H1 (cell line): ENCODE measurements around the gene ARMH3.

Experiments
- BRCA1 ChIP-seq: IDR thresholded peaks from 2 replicates; pipeline ENCODE4 v1.6.1; 2012; ENCODE audit warnings: low read depth, low read length, improper control_type of control experiment
- CHD1 ChIP-seq: IDR thresholded peaks from 2 replicates; pipeline ENCODE4 v1.6.1; 2012; ENCODE audit warnings: low read depth, low read length, improper control_type of control experiment
- CTCF ChIP-seq, 3 experiments: IDR thresholded peaks; 1 replicate in 2 of 3; 2 replicates in 1 of 3; pipeline versions ENCODE4 v1.5.1 to v1.6.1; 2011; ENCODE audit warnings: low read length in 3 of 3, mild to moderate bottlenecking in 3 of 3, inconsistent platforms in 2 of 3, low read depth in 1 of 3, moderate library complexity in 1 of 3; ENCODE audit not compliant: insufficient read depth in 1 of 3; ENCODE audit errors: control extremely low read depth in 1 of 3
- EGR1 ChIP-seq: IDR thresholded peaks from 2 replicates; pipeline ENCODE4 v1.6.1; 2011; ENCODE audit warnings: low read depth, low read length, borderline replicate concordance
- JUND ChIP-seq: IDR thresholded peaks from 2 replicates; pipeline ENCODE4 v1.6.1; 2011; ENCODE audit warnings: mild to moderate bottlenecking, improper control_type of control experiment, low read length
- POLR2AphosphoS5 ChIP-seq: IDR thresholded peaks from 2 replicates; pipeline ENCODE4 v1.6.1; 2011; ENCODE audit warnings: low read depth, low read length
- RFX5 ChIP-seq: IDR thresholded peaks from 2 replicates; pipeline ENCODE4 v1.6.1; 2011; ENCODE audit warnings: low read depth, low read length, improper control_type of control experiment, borderline replicate concordance
- TAF1 ChIP-seq: IDR thresholded peaks from 2 replicates; pipeline ENCODE4 v1.6.1; 2011; ENCODE audit warnings: mild to moderate bottlenecking, low read depth, low read length
- TEAD4 ChIP-seq: IDR thresholded peaks from 2 replicates; pipeline ENCODE4 v1.6.1; 2012; ENCODE audit warnings: low read depth, low read length, inconsistent platforms, mixed read lengths

DNA sequence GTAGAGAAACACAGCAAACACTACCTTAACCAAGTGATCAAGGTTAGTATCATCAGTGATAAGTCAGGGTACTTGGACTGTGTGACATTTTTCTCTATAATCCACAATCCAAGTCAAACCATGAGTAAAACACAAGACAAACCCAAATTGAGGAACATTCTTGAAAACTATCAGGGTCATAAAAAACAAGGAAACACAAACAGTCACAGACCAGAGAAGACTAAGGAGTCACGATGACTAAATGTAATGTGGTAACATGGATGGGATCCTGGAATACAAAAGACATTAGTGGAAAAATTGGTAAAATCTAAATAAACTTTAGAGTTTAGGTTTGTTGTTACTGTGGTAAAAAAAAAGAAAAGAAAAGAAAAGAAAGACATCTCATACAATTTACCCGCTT, 103.8 kb downstream of the ARMH3 start:
- TF ChIP-seq TEAD4 (no peak), RFX5 (no peak), JUND (no peak), BRCA1 (no peak), CTCF (IDR thresholded peaks at IDR 0.05; ENCODE audit: control extremely low read depth in 1 of 3, insufficient read depth in 1 of 3, low read depth in 1 of 3, low read length in 3 of 3) (no peak), POLR2AphosphoS5 (no peak), TAF1 (no peak), EGR1 (no peak), CHD1 (no peak)
